MCF 10A (cell line): ENCODE measurements around the gene SLC39A10. TPM values are rescaled to one million over a fixed set of nuclear protein-coding genes. Genes with fewer than 3 reads are reported as not detected.

Source experiments
- BruUV-seq: library from RNA; stranded (reverse); fragments of 400-500 nt; replicated peaks from 2 replicates; lab custom pipeline; 2021; lab: Mats Ljungman, UMichigan
- CTCF ChIA-PET: fragments of 300-600 bp; sonication (Branson Sonifier 250); formaldehyde crosslinking; extraction: SDS; loops from one replicate; lab custom pipeline; 2021; ENCODE audit warnings: antibody characterized with exemption, inconsistent platforms; lab: Yijun Ruan, JAX
- POLR2A ChIA-PET: fragments of 300-600, 350-650 bp; sonication (Branson Sonifier 250); formaldehyde crosslinking; extraction: SDS; loops from one replicate; lab custom pipeline; 2020; ENCODE audit warnings: antibody characterized with exemption, inconsistent platforms; lab: Yijun Ruan, JAX
- DNase-seq: peaks from one replicate; pipeline ENCODE4 v3.0.0-alpha.2; 2018; ENCODE audit not compliant: unreplicated experiment
- H3K27ac Mint-ChIP-seq: one replicate; pipeline ENCODE4 v1.8.0; 2022; ENCODE audit warnings: mild to moderate bottlenecking, low read depth, mixed read lengths; ENCODE audit not compliant: unreplicated experiment
- H3K27me3 Mint-ChIP-seq: one replicate; pipeline ENCODE4 v1.8.0; 2022; ENCODE audit warnings: mixed read lengths; ENCODE audit not compliant: insufficient read depth, unreplicated experiment
- H3K36me3 Mint-ChIP-seq: one replicate; pipeline ENCODE4 v1.8.0; 2022; ENCODE audit warnings: mild to moderate bottlenecking, moderate library complexity, mixed read lengths; ENCODE audit not compliant: insufficient read depth, unreplicated experiment
- H3K4me1 Mint-ChIP-seq: one replicate; pipeline ENCODE4 v1.8.0; 2022; ENCODE audit warnings: mixed read lengths; ENCODE audit not compliant: insufficient read depth, unreplicated experiment
- H3K4me3 Mint-ChIP-seq: one replicate; pipeline ENCODE4 v1.8.0; 2022; ENCODE audit warnings: mild to moderate bottlenecking, moderate library complexity, mixed read lengths; ENCODE audit not compliant: unreplicated experiment
- H3K9me3 Mint-ChIP-seq: one replicate; pipeline ENCODE4 v1.8.0; 2022; ENCODE audit warnings: mixed read lengths; ENCODE audit not compliant: unreplicated experiment
- CTCF ChIP-seq: fragments of 200-600 bp; IDR thresholded peaks from one replicate; pipeline ENCODE4 v1.8.0; 2022; ENCODE audit warnings: antibody characterized with exemption, mild to moderate bottlenecking; ENCODE audit not compliant: unreplicated experiment
- intact Hi-C: fragments of 100-400 bp; cut with micrococcal nuclease; formaldehyde crosslinking; loops from 2 replicates; pipeline ENCODE4 v1.14.1; 2022
- total RNA-seq: library from RNA; stranded (reverse); gene quantifications from 2 replicates; pipeline ENCODE4 v1.2.3, GENCODE V29; 2022

SLC39A10 gene
- total RNA-seq, 1 experiment from 2014 or later = 59.8 TPM

GRCh38 chr2:195700480-195700879 is 43.5 kb downstream of the SLC39A10 start:
- DNase-seq = no peak
- Mint-ChIP-seq H3K27ac (no peak overlapping the region), H3K27me3 (no peaks in the 10 kb centered on the region), H3K36me3 (peaks cover 12% of the 10 kb centered on the region), H3K9me3 (peaks cover 23% of the 10 kb centered on the region), H3K4me1 (peaks cover 13% of the 10 kb centered on the region), H3K4me3 (no peak overlapping the region)
- ChIA-PET CTCF (no interaction called here), POLR2A (no interaction called here)
- intact Hi-C loops = no loop called here
- TF ChIP-seq CTCF = no peak
- BruUV-seq = no TSS peak

- Mint-ChIP-seq H3K27me3 (no peaks in the 10 kb centered on the region), H3K4me3 (no peak overlapping the region), H3K36me3 (peaks cover 25% of the 10 kb centered on the region), H3K4me1 (peaks cover 12% of the 10 kb centered on the region), H3K27ac (no peak overlapping the region), H3K9me3 (peaks cover under 1% of the 10 kb centered on the region)
- DNase-seq = no peak
- intact Hi-C loops = no loop called here
- CTCF ChIA-PET = interaction anchor here (0.5 to 1.3 kb wide), 3 partner anchors 46 to 1166 kb away, joined by 3 read pairs; partner anchors contain the start of gene DNAH7
- no peak for TF ChIP-seq CTCF
- POLR2A ChIA-PET = interaction anchor here (0.7 kb wide), 2 partner anchors 11 to 16 kb away, joined by 3 read pairs; no protein-coding TSS in a partner anchor
- BruUV-seq = no TSS peak
Measured at GRCh38 chr2:195706161-195706900, 49.3 kb downstream of the SLC39A10 start.

- intact Hi-C loops = no loop called here
- TF ChIP-seq CTCF = no peak
- no TSS peak for BruUV-seq
- Mint-ChIP-seq H3K27me3 (no peaks in the 10 kb centered on the region), H3K4me1 (peaks cover 12% of the 10 kb centered on the region), H3K9me3 (no peaks in the 10 kb centered on the region), H3K4me3 (no peak overlapping the region), H3K36me3 (peaks cover 34% of the 10 kb centered on the region), H3K27ac (peak overlapping the region; percentile 81)
- ChIA-PET CTCF (no interaction called here), POLR2A (no interaction called here)
- DNase-seq = no peak
Measured at GRCh38 chr2:195709901-195710806, 53.1 kb downstream of the SLC39A10 start.

GRCh38 chr2:195711478-195711877 is 54.5 kb downstream of the SLC39A10 start:
- DNase-seq = no peak

More at GRCh38 chr2:195711478-195711877, 54.5 kb downstream of the SLC39A10 start:
- H3K36me3 Mint-ChIP-seq = peaks cover 42% of the 10 kb centered on the region
- no peak for TF ChIP-seq CTCF
- no TSS peak for BruUV-seq
- H3K27ac Mint-ChIP-seq = peak overlapping the region; percentile 7
- H3K4me1 Mint-ChIP-seq = peaks cover 9% of the 10 kb centered on the region
- intact Hi-C loops = no loop called here
- ChIA-PET POLR2A (no interaction called here), CTCF (no interaction called here)
- no peaks in the 10 kb centered on the region for H3K9me3 Mint-ChIP-seq
- H3K27me3 Mint-ChIP-seq = no peaks in the 10 kb centered on the region
- H3K4me3 Mint-ChIP-seq = no peak overlapping the region
